GM20000 (cell line): ENCODE measurements around the gene CASP8.

Source experiments
- DNase-seq: peaks from one replicate; pipeline ENCODE4 v3.0.0; 2012; ENCODE audit warnings: low spot score
- TF ChIP-seq, protein P1 (sequence below): IDR thresholded peaks from 2 replicates; pipeline ENCODE4 v1.5.1; 2012; ENCODE audit warnings: mild to moderate bottlenecking, control low read depth; ENCODE audit errors: extremely low read depth, missing control alignments

The CASP8 gene

DNA sequence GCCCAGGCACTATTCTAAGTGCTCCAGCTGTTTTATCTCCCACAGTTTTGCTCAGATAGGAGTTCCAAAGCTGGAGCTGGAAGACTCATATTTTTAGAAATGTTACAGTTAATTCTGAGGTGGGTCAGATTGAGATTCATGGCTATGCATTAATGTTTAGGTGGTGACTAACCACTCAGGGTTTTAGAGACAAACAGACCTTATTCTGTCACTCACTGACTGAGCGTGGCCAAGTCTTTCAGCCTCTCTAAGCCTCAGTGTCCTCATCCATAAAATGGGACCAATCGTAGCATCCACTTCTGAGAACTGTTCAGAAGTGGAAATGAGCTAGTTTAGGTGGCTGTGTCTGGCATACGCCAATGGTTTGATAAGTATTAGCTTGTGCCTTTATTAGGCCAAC is 4.3 kb upstream of the CASP8 start:
- DNase-seq: no peak
- TF ChIP-seq, protein P1, sequence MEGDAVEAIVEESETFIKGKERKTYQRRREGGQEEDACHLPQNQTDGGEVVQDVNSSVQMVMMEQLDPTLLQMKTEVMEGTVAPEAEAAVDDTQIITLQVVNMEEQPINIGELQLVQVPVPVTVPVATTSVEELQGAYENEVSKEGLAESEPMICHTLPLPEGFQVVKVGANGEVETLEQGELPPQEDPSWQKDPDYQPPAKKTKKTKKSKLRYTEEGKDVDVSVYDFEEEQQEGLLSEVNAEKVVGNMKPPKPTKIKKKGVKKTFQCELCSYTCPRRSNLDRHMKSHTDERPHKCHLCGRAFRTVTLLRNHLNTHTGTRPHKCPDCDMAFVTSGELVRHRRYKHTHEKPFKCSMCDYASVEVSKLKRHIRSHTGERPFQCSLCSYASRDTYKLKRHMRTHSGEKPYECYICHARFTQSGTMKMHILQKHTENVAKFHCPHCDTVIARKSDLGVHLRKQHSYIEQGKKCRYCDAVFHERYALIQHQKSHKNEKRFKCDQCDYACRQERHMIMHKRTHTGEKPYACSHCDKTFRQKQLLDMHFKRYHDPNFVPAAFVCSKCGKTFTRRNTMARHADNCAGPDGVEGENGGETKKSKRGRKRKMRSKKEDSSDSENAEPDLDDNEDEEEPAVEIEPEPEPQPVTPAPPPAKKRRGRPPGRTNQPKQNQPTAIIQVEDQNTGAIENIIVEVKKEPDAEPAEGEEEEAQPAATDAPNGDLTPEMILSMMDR: no peak

DNA sequence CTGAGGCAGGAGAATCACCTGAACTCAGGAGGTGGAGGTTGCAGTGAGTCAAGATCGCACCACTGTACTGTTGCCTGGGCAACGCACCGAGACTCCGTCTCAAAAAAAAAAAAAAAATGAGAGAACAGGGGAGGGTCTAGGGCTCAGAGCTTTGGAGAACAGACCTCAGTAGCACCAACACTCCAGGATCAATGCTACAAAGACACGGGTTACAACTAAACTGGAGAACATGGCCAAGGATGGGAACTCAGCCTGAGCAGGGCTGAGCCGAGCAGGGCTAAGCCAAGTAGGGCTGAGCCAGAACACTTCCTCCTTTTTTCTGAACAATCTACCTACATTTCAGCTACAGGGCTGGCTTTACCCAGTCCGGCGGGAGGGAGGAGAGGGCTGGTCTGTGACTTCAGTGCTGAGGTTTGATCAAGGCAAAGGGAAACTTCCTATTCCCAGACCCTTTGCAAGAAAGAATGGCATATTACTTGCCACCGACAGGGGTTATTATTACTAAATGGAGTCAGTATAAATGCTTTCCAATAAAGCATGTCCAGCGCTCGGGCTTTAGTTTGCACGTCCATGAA is 2.9 kb upstream of the CASP8 start:
- DNase-seq: peak; percentile 53
- TF ChIP-seq, protein P1: no peak

DNA sequence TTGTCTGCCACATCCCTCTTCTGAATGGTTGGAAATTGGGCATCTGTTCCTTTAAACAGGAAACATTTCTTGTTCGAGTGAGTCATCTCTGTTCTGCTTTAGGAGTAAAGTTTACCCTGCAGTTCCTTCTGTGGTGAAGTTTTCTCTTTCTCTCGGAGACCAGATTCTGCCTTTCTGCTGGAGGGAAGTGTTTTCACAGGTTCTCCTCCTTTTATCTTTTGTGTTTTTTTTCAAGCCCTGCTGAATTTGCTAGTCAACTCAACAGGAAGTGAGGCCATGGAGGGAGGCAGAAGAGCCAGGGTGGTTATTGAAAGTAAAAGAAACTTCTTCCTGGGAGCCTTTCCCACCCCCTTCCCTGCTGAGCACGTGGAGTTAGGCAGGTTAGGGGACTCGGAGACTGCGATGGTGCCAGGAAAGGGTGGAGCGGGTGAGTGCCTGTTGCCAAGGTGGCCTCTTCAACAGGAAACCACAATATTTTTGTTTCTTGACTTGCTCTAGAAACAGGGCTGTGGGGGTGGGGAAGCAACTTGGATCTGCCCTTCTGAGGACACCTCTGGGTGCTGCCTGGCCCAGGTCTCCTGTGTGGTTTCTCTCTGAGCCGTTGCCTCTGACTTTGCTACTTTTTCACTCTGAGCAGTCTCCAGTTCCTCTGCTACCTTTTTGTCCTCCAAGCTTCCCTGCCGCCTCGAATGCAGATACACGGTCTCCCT is 2.2 kb upstream of the CASP8 start:
- DNase-seq: peak; percentile 67
- TF ChIP-seq, protein P1: no peak

DNA sequence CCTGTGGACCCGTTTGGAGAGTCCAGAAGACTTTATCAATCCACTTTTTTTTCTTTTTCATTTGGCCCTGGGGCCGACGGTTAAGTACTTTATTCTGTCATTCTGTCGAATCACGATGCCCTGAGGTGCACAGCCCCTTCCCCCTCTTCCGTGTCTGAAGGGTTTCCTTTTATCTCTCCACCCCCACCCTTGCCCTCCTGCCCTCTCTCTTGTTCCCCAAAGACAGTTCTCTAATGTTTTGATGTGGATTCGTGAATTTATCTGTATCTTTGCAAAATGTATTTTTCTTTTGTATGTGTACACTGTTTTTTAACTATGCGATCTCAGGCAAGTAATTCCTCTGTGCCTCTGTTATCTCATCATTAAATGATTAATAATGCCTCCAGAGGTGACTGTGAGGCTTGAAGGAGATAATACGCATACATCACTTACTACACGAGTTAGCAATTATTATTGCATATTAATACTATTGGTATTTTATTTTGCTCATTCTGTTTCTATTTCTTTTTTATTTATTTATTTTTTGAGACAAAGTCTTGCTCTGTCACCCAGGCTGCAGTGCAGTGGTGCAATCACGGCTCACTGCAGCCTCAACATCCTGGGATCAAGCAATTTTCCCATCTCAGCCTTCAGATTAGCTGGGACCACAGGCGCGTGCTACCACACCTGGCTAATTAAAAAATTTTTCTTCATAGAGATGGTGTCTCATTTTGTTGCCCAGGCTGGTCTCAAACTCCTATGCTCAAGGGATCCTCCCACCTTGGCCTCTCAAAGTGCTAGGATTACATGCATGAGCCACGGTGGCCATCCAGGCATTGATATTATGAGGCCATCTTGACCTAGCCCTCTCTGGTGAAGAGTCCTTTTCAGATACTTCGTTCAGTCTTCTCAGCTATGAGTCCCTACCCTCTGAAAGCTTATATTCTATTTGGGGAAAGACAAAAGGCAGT is 1.4 kb upstream of the CASP8 start:
- TF ChIP-seq, protein P1: no peak
- DNase-seq: no peak

DNA sequence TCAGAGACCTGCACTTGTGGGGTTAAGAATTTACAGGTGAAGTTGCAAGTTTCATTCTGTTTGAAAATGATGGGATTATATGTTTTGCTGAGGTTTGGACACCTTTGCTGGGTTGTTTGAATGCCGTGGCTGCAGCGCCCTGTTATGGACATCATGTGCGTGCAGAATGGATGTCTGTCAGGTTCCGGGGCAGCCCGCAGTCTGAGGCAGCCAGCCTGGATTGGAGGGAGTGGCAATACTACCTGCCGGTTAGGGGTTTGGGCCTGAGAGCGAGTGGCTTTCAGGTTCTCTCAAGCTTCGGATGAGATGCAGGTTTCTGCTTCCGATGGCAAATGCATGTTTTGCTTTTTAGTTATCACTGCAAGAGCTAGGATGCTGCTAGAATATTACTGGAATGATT is 1.1 kb downstream of the CASP8 start:
- DNase-seq: no peak
- TF ChIP-seq, protein P1: no peak

DNA sequence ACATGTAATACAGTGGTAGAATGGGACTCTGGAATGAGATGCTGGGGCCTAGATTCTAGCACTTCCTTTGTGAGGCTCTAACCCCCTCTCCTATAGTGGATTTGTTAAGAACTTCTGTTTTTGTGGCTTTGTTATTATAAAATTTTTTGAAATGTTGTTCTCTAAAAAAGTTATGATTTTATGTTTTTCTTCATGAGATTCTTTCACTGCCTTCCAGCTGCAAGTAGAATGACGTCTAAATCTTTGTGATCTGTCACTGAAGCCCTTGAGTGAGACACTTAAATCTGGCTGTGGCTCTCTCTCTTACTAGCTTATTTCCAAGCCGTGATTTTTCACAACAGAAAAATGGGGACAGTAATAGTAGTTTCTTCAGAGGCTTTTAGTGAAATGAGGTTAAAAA is 1.6 kb downstream of the CASP8 start:
- DNase-seq: no peak
- TF ChIP-seq, protein P1: no peak

DNA sequence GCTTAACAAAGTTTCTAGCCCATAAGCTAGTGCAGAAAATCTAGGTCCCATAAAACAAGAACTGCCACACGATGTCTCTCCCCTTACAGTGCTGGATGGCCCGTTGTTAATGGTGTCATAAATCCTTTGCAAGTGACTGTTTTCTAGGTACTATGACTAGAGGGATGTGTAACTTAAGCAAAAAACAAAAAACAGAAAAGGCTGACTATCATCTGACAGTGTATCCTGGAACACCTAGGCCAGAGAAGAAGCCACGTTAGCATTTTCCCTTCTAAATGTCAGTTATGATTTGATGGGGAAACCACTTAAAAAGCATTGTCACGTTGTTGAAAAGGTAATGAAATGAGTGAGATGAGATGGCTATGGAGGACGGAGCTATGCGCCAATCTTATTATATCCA is 2.4 kb downstream of the CASP8 start:
- TF ChIP-seq, protein P1: no peak
- no peak for DNase-seq
